ENCODE results near the gene DUS1L. TPM values are rescaled to one million over a fixed set of nuclear protein-coding genes. Genes with fewer than 3 reads are reported as not detected.
A peak's percentile ranks its signal among the peaks of the same experiment; 100 is the strongest.

Gene DUS1L
- total RNA-seq, 1 donor from 2014 or later, result 97.1 TPM

GRCh38 chr17:82029391-82029790, 36.2 kb downstream of the DUS1L start:
- Mint-ChIP-seq H3K4me3 (peak overlapping the region; percentile 76), H3K36me3 (no peaks in the 10 kb centered on the region), H3K27me3 (no peaks in the 10 kb centered on the region), H3K27ac (no peak overlapping the region), H3K9me3 (no peaks in the 10 kb centered on the region), H3K4me1 (ENCODE audit: unreplicated experiment) (peaks cover 4% of the 10 kb centered on the region)
- DNase-seq (ENCODE audit: extremely low spot score, unreplicated experiment), result no peak
- no peak for TF ChIP-seq CTCF (conservative IDR thresholded peaks at IDR 0.05)

- peak overlapping the region; percentile 59 for H3K4me3 Mint-ChIP-seq
- peaks cover 6% of the 10 kb centered on the region for H3K4me1 Mint-ChIP-seq (ENCODE audit: unreplicated experiment)
- no peaks in the 10 kb centered on the region for H3K27me3 Mint-ChIP-seq
- DNase-seq (ENCODE audit: extremely low spot score, unreplicated experiment), result no peak
- TF ChIP-seq CTCF (conservative IDR thresholded peaks at IDR 0.05), result no peak
- no peak overlapping the region for H3K27ac Mint-ChIP-seq
- no peaks in the 10 kb centered on the region for H3K9me3 Mint-ChIP-seq
- H3K36me3 Mint-ChIP-seq, result no peaks in the 10 kb centered on the region
Measured at GRCh38 chr17:82028966-82029365, 36.6 kb downstream of the DUS1L start.

- TF ChIP-seq CTCF (conservative IDR thresholded peaks at IDR 0.05), result no peak
- no peaks in the 10 kb centered on the region for H3K9me3 Mint-ChIP-seq
- no peaks in the 10 kb centered on the region for H3K27me3 Mint-ChIP-seq
- DNase-seq (ENCODE audit: extremely low spot score, unreplicated experiment), result no peak
- H3K27ac Mint-ChIP-seq, result no peak overlapping the region
- H3K4me3 Mint-ChIP-seq, result no peak overlapping the region
- H3K4me1 Mint-ChIP-seq (ENCODE audit: unreplicated experiment), result peaks cover 6% of the 10 kb centered on the region
- H3K36me3 Mint-ChIP-seq, result no peaks in the 10 kb centered on the region
Measured at GRCh38 chr17:82028246-82028645, 37.4 kb downstream of the DUS1L start.

DNA sequence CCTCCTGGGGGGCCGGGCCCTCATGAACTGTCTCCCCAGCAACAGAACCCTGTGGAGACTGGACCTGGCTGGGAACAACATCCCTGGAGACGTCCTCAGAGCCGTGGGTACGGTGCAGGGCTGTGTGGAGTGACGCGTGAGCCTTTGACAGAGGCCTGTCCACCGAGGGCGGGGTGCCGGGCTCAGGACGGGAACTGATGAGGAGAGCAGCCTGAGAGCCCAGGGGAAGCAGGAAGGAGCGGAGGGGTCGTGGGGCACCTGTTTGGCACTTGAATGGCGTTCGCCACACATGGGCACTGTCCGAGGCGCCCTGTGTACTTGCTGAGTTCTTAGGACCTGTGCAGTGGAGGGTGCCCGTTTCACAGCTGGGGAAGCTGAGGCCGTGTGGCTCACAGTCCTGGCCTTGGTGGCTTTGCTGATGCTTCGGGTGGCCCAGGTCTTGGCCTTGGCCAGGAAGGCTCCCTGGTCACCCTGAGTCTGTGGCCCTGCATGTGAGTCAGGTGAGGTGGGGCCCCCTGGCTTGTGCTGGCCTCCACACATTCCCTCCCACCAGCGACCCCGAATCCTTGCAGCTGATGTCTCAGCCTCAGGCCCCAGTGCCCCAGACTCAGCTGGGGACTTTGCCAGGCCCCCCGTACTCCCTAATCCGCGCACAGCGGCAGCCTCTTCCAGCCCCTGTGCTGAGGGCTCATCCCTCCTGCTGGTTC, 40.0 kb downstream of the DUS1L start:
- Mint-ChIP-seq H3K9me3 (no peaks in the 10 kb centered on the region), H3K4me1 (ENCODE audit: unreplicated experiment) (peaks cover 12% of the 10 kb centered on the region), H3K27me3 (no peaks in the 10 kb centered on the region), H3K4me3 (no peak overlapping the region), H3K36me3 (no peaks in the 10 kb centered on the region), H3K27ac (no peak overlapping the region)
- no peak for DNase-seq (ENCODE audit: extremely low spot score, unreplicated experiment)
- no peak for TF ChIP-seq CTCF (conservative IDR thresholded peaks at IDR 0.05)

GRCh38 chr17:82024859-82025258, 40.7 kb downstream of the DUS1L start:
- Mint-ChIP-seq H3K36me3 (no peaks in the 10 kb centered on the region), H3K27me3 (no peaks in the 10 kb centered on the region), H3K4me3 (no peak overlapping the region), H3K4me1 (ENCODE audit: unreplicated experiment) (peaks cover 12% of the 10 kb centered on the region), H3K27ac (no peak overlapping the region), H3K9me3 (no peaks in the 10 kb centered on the region)
- DNase-seq (ENCODE audit: extremely low spot score, unreplicated experiment), result no peak
- no peak for TF ChIP-seq CTCF (conservative IDR thresholded peaks at IDR 0.05)

Measured in type B pancreatic cell (in vitro differentiated cells).